ENCODE measurements around the gene CBLN1. TPM values are rescaled to one million over a fixed set of nuclear protein-coding genes. Genes with fewer than 3 reads are reported as not detected.

Gene CBLN1
- polyA plus RNA-seq, 1 donor from 2014 or later: 7.7 TPM

DNA sequence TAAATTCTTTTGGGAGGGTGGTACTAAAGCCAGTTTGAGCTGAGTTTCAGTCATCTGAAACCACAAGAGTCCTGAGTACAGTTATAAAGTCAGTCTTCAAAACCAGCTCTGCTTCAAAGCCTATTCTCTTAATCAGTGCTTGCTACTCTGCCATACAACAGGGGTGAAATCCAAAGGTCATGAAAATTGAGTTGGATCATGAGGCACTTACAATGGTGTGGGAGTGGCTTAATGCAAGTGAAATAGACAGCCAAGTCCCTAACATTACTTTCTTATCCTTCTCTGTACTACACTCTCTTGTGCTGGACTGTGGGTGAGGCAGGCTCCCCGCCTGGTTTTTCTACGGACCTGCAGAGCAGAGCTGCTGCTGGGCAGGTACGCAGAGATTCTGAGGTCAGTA, 12.4 kb downstream of the CBLN1 start:
- TF ChIP-seq, protein P1, sequence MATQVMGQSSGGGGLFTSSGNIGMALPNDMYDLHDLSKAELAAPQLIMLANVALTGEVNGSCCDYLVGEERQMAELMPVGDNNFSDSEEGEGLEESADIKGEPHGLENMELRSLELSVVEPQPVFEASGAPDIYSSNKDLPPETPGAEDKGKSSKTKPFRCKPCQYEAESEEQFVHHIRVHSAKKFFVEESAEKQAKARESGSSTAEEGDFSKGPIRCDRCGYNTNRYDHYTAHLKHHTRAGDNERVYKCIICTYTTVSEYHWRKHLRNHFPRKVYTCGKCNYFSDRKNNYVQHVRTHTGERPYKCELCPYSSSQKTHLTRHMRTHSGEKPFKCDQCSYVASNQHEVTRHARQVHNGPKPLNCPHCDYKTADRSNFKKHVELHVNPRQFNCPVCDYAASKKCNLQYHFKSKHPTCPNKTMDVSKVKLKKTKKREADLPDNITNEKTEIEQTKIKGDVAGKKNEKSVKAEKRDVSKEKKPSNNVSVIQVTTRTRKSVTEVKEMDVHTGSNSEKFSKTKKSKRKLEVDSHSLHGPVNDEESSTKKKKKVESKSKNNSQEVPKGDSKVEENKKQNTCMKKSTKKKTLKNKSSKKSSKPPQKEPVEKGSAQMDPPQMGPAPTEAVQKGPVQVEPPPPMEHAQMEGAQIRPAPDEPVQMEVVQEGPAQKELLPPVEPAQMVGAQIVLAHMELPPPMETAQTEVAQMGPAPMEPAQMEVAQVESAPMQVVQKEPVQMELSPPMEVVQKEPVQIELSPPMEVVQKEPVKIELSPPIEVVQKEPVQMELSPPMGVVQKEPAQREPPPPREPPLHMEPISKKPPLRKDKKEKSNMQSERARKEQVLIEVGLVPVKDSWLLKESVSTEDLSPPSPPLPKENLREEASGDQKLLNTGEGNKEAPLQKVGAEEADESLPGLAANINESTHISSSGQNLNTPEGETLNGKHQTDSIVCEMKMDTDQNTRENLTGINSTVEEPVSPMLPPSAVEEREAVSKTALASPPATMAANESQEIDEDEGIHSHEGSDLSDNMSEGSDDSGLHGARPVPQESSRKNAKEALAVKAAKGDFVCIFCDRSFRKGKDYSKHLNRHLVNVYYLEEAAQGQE (IDR thresholded peaks at IDR 0.05; ENCODE audit: borderline replicate concordance): no peak
- TF ChIP-seq POLR2AphosphoS5 (IDR thresholded peaks at IDR 0.05) (no peak), SMC3 (conservative IDR thresholded peaks at IDR 0.05; ENCODE audit: poor library complexity) (no peak), MXI1 (conservative IDR thresholded peaks at IDR 0.05; ENCODE audit: poor library complexity, severe bottlenecking) (no peak), TAF1 (IDR thresholded peaks at IDR 0.05; ENCODE audit: low read depth) (no peak), EZH2 (IDR thresholded peaks at IDR 0.05; ENCODE audit: borderline replicate concordance, insufficient read depth, low read length, poor library complexity, severe bottlenecking) (no peak), EP300 (conservative IDR thresholded peaks at IDR 0.05; ENCODE audit: poor library complexity, severe bottlenecking) (no peak), RAD21 (conservative IDR thresholded peaks at IDR 0.05) (no peak)
- TF ChIP-seq, protein P2, sequence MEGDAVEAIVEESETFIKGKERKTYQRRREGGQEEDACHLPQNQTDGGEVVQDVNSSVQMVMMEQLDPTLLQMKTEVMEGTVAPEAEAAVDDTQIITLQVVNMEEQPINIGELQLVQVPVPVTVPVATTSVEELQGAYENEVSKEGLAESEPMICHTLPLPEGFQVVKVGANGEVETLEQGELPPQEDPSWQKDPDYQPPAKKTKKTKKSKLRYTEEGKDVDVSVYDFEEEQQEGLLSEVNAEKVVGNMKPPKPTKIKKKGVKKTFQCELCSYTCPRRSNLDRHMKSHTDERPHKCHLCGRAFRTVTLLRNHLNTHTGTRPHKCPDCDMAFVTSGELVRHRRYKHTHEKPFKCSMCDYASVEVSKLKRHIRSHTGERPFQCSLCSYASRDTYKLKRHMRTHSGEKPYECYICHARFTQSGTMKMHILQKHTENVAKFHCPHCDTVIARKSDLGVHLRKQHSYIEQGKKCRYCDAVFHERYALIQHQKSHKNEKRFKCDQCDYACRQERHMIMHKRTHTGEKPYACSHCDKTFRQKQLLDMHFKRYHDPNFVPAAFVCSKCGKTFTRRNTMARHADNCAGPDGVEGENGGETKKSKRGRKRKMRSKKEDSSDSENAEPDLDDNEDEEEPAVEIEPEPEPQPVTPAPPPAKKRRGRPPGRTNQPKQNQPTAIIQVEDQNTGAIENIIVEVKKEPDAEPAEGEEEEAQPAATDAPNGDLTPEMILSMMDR (IDR thresholded peaks at IDR 0.05; ENCODE audit: poor library complexity, severe bottlenecking): no peak
- Histone ChIP-seq H3K79me2 (replicated peaks; ENCODE audit: insufficient read depth, low read length) (no peaks in the 10 kb centered on the region), H3K36me3 (ENCODE audit: insufficient read depth, low read length) (no peaks in the 10 kb centered on the region), H3K9me3 (ENCODE audit: low read length) (no peaks in the 10 kb centered on the region), H3K9ac (ENCODE audit: low read length) (no peak overlapping the region), H3K9me2 (ENCODE audit: insufficient read depth, low read length) (no peaks in the 10 kb centered on the region), H4K20me1 (ENCODE audit: insufficient read depth) (no peaks in the 10 kb centered on the region), H3F3A (ENCODE audit: insufficient read depth, low read length, poor library complexity, severe bottlenecking) (no peaks in the 10 kb centered on the region), H3K4me2 (ENCODE audit: low read length) (no peak overlapping the region), H3K4me3 (ENCODE audit: low read length) (no peak overlapping the region), H2AFZ (ENCODE audit: low read depth, low read length) (no peak overlapping the region), H3K27ac (ENCODE audit: low read length) (no peak overlapping the region), H3K27me3 (ENCODE audit: insufficient read depth, low read depth, low read length) (peaks cover 20% of the 10 kb centered on the region)

DNA sequence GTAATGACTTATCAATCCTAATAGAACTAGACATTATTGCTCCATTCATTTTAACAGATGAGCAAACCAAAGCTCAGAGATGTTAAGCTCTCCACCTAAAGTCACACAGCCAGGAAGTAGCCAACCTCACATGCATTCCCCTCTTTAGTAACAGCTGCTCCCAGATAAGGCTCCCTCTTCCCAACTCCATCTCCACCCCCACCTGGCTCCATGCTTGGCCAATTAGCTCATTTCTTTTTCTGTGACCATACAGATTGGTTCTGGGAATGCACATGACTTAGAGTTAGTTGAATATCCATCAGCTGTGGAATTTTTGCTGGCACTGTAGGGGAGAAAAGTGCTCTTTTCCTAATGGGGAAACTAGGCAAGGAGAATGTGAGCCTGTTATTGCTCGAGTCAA, 13.0 kb downstream of the CBLN1 start:
- no peak for TF ChIP-seq TAF1 (IDR thresholded peaks at IDR 0.05; ENCODE audit: low read depth)
- TF ChIP-seq, protein P1 (IDR thresholded peaks at IDR 0.05; ENCODE audit: borderline replicate concordance): no peak
- no peak for TF ChIP-seq RAD21 (conservative IDR thresholded peaks at IDR 0.05)
- TF ChIP-seq MXI1 (conservative IDR thresholded peaks at IDR 0.05; ENCODE audit: poor library complexity, severe bottlenecking): no peak
- no peak for TF ChIP-seq SMC3 (conservative IDR thresholded peaks at IDR 0.05; ENCODE audit: poor library complexity)
- no peak for TF ChIP-seq EZH2 (IDR thresholded peaks at IDR 0.05; ENCODE audit: borderline replicate concordance, insufficient read depth, low read length, poor library complexity, severe bottlenecking)
- TF ChIP-seq POLR2AphosphoS5 (IDR thresholded peaks at IDR 0.05): no peak
- TF ChIP-seq EP300 (conservative IDR thresholded peaks at IDR 0.05; ENCODE audit: poor library complexity, severe bottlenecking): no peak
- TF ChIP-seq, protein P2 (IDR thresholded peaks at IDR 0.05; ENCODE audit: poor library complexity, severe bottlenecking): no peak
- H3K4me2 ChIP-seq (ENCODE audit: low read length): no peak overlapping the region
- no peaks in the 10 kb centered on the region for H3K36me3 ChIP-seq (ENCODE audit: insufficient read depth, low read length)
- no peaks in the 10 kb centered on the region for H3K9me2 ChIP-seq (ENCODE audit: insufficient read depth, low read length)
- no peaks in the 10 kb centered on the region for H3F3A ChIP-seq (ENCODE audit: insufficient read depth, low read length, poor library complexity, severe bottlenecking)
- no peak overlapping the region for H3K27ac ChIP-seq (ENCODE audit: low read length)
- H3K27me3 ChIP-seq (ENCODE audit: insufficient read depth, low read depth, low read length): peaks cover 15% of the 10 kb centered on the region
- no peaks in the 10 kb centered on the region for H3K79me2 ChIP-seq (replicated peaks; ENCODE audit: insufficient read depth, low read length)
- H3K4me3 ChIP-seq (ENCODE audit: low read length): no peak overlapping the region
- no peaks in the 10 kb centered on the region for H3K9me3 ChIP-seq (ENCODE audit: low read length)
- H2AFZ ChIP-seq (ENCODE audit: low read depth, low read length): no peak overlapping the region
- H4K20me1 ChIP-seq (ENCODE audit: insufficient read depth): no peaks in the 10 kb centered on the region
- H3K9ac ChIP-seq (ENCODE audit: low read length): no peak overlapping the region

Data from neural cell (in vitro differentiated cells).